SK-MEL-5 (cell line): ENCODE measurements around the gene ATP4A. TPM values are rescaled to one million over a fixed set of nuclear protein-coding genes. Genes with fewer than 3 reads are reported as not detected.

Experiments
- DNase-seq: peaks from one replicate; pipeline ENCODE4 v3.0.0-alpha.2; 2016; ENCODE audit warnings: low read depth, low spot score
- in situ Hi-C: cut with HindIII; loops from 2 replicates; pipeline ENCODE4 v1.10.0; 2016; ENCODE audit warnings: low sequenced_read_pairs, high pct_unique_total_duplicates, low pct_unique_long_range_greater_than_20kb
- total RNA-seq: library from RNA; depleted of rRNA; stranded (reverse); fragments of >200 nt; shearing (Covaris generic); gene quantifications from 2 replicates; pipeline ENCODE4 v1.2.3, GENCODE V29; 2014; rRNA removed

ATP4A gene
- total RNA-seq, 1 experiment from 2014 or later = not detected

- in situ Hi-C loops = no loop called here
- DNase-seq = no peak
These were observed 49.1 kb downstream of the ATP4A start for GRCh38 chr19:35514282-35514809.

DNA sequence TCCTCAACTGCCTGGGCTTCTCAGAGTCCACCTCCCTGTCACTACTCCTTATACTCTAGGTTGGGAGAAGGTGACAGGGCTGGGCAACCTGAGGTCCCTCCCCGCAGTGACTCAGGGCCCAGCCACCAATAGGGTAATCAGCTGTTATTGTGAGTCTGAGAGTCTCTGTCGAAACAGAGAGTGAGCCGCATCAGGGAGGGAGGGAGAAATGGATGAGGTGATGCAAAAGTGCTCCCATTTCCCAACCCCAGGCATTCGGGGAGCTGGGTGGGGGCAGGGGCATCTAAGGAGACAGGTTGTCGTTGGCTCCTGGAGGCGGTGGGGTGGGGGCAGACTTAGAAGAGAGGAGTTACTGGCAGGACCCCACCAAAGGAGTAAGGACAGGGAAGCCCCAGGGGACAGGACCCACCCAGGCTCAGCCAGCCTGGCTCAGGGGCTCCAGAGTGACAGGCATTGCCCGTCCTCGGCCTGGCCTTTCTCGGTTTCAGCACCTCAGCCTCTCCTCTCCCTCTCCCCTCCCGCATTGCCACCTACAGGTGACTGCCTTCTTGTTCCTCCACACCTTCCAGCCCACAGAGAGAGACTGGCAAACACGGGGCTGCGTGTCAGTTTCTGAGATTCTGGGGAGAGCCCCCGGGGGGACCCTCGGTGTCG lies 49.7 kb downstream of the ATP4A start, which contains the start of gene DMKN:
Gene DMKN, minus strand, starts transcription at position 22 of the 654 bp plus-strand sequence. CDS start 174 bp downstream, outside the sequence.
- no peak for DNase-seq
- in situ Hi-C loops = no loop called here

GRCh38 chr19:35512831-35513627 lies 50.4 kb downstream of the ATP4A start:
- in situ Hi-C loops = no loop called here

GRCh38 chr19:35511337-35511736 lies 52.1 kb downstream of the ATP4A start:
- in situ Hi-C loops = no loop called here
- no peak for DNase-seq

More at GRCh38 chr19:35512831-35513627, 50.4 kb downstream of the ATP4A start:
- no peak for DNase-seq

- DNase-seq = no peak
- in situ Hi-C loops = no loop called here
These were observed 52.9 kb downstream of the ATP4A start for GRCh38 chr19:35510626-35510964.

- DNase-seq = peak; percentile 64
- in situ Hi-C loops = no loop called here
These were observed 53.4 kb downstream of the ATP4A start for GRCh38 chr19:35509861-35510625.

- in situ Hi-C loops = no loop called here
- no peak for DNase-seq
These were observed 54.3 kb downstream of the ATP4A start for GRCh38 chr19:35509018-35509652.

DNA sequence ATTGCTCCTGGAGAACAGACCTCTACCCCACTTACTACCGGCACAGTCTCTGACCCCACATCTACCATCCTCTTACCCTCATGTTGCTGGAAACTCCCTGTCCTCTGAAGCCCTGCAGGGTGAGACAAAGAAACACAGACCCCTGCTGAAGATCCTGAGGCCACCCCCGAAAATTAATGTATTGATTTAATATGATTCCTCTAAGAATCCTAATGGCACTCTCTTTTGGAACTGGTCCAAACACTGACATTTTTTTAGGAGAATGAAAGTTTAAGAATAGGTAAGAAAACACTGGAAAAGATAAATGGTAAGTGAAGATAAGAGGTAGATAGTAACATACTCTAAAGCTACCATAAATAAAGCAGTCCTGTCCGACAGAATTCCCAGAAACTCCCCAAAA lies 55.3 kb downstream of the ATP4A start:
- no peak for DNase-seq
- in situ Hi-C loops = no loop called here

- in situ Hi-C loops = no loop called here
- DNase-seq = no peak
These were observed 55.9 kb downstream of the ATP4A start for GRCh38 chr19:35507561-35507960.

DNA sequence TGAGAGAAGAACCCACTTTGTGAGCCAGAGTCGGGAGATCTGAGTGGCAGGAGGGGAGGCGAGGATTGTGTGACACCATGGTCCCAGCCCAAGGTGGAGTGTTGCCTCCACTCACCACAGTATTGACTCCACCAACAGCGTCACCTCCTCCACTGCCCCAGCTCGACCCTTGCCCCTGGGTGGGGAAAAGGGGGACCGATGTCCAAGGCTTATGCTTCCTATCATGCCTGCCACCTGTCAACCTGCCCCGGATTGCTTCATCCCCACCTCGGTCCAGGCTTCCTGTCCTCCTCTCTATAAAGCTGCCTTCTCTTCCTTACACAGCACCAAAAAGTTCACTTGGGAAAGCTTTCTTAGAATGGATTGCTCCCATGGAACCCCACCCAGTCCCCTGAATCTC lies 57.4 kb downstream of the ATP4A start:
- in situ Hi-C loops = no loop called here
- DNase-seq = no peak

DNA sequence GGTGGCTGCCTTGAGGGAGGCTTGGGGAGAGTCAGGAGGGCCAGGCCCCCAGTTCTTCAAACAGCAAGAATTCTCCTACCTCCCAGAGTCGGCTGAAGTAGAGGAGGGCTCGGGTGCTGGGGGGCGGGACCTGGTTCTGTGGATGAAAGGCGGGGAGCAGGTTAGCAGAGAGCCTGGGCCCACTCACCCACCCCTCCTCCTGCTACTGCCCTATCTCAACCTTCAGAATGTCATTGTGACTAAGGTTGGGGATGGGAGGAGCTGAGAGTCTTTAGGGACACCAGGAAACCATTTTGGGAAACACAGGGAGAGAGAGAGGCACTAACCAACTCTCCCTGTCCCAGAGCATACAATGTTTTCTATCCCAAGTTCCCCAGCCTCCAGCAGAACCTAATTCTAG lies 60.7 kb downstream of the ATP4A start:
- in situ Hi-C loops = no loop called here
- no peak for DNase-seq

DNA sequence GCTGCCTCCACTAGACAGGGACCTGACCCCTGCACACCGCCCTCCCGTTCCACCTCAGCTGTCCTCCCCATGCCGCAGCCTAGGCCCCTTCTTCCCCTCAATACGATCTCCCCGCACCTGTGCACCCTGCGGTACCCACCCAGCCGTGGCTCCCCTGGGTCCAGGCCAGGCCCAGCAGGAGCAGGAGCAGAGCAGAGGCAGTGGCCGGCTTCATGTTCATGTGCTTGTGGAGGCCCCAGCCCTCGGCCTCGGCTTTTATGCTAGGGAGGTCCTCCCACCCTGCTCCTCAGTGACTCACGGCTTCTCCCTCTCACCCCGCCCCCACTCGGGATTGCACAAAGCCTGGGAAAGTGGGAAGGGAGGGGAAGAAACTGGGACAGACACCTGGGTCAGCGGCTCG lies 61.8 kb downstream of the ATP4A start:
- in situ Hi-C loops = no loop called here
- DNase-seq = no peak

- in situ Hi-C loops = no loop called here
- no peak for DNase-seq
These were observed 62.8 kb downstream of the ATP4A start for GRCh38 chr19:35500611-35501010.

Other genes with a start within 250 kb of the ATP4A start
- gene CD22, start 234.5 kb downstream of the ATP4A start, total RNA-seq = 4.4 and 5.5 TPM in 2 replicates
- not detected in 2 replicates for gene FFAR1, start 215.8 kb downstream of the ATP4A start, total RNA-seq
- not detected in 2 replicates for gene FFAR3, start 205.2 kb downstream of the ATP4A start, total RNA-seq
- not detected in 2 replicates for gene GPR42, start 192.6 kb downstream of the ATP4A start, total RNA-seq
- 0.13 TPM in 1 of 2 replicates, not detected in the other for gene FFAR2, start 115.4 kb downstream of the ATP4A start, total RNA-seq
- gene KRTDAP, start 73.2 kb downstream of the ATP4A start, total RNA-seq = not detected in 2 replicates
- gene DMKN, start 50.0 kb downstream of the ATP4A start, total RNA-seq = 16.7 and 23.0 TPM in 2 replicates
- 0.11 TPM in 1 of 2 replicates, not detected in the other for gene SBSN, start 35.3 kb downstream of the ATP4A start, total RNA-seq
- 3.2 and 3.6 TPM in 2 replicates for gene GAPDHS, start 30.2 kb downstream of the ATP4A start, total RNA-seq
- 582 and 591 TPM in 2 replicates for gene TMEM147, start 18.0 kb downstream of the ATP4A start, total RNA-seq
- not detected in 2 replicates for gene PMIS2, start 22.5 kb upstream of the ATP4A start, total RNA-seq
- 9.2 and 11.1 TPM in 2 replicates for gene HAUS5, start 49.1 kb upstream of the ATP4A start, total RNA-seq
- 54.5 and 58.2 TPM in 2 replicates for gene RBM42, start 65.4 kb upstream of the ATP4A start, total RNA-seq
- 0.40 TPM in 1 of 2 replicates, not detected in the other for gene ETV2, start 78.1 kb upstream of the ATP4A start, total RNA-seq
- gene COX6B1, start 84.7 kb upstream of the ATP4A start, total RNA-seq = 568 and 619 TPM in 2 replicates
- gene UPK1A, start 102.9 kb upstream of the ATP4A start, total RNA-seq = not detected in 2 replicates
- not detected in 2 replicates for gene ZBTB32, start 140.9 kb upstream of the ATP4A start, total RNA-seq
- 3.7 and 5.9 TPM in 2 replicates for gene KMT2B, start 154.3 kb upstream of the ATP4A start, total RNA-seq
- 1.5 and 6.9 TPM in 2 replicates for gene IGFLR1, start 178.8 kb upstream of the ATP4A start, total RNA-seq
- gene U2AF1L4, start 181.8 kb upstream of the ATP4A start, total RNA-seq = 6.0 and 6.9 TPM in 2 replicates
- 51.5 and 56.0 TPM in 2 replicates for gene PSENEN, start 182.0 kb upstream of the ATP4A start, total RNA-seq
- gene LIN37, start 184.9 kb upstream of the ATP4A start, total RNA-seq = 5.3 and 7.7 TPM in 2 replicates
- not detected in 2 replicates for gene HSPB6, start 193.4 kb upstream of the ATP4A start, total RNA-seq
- 1.3 and 1.7 TPM in 2 replicates for gene PROSER3, start 194.5 kb upstream of the ATP4A start, total RNA-seq
- 0.83 and 0.87 TPM in 2 replicates for gene ARHGAP33, start 211.9 kb upstream of the ATP4A start, total RNA-seq
- gene PRODH2, start 249.2 kb upstream of the ATP4A start, total RNA-seq = not detected in 2 replicates